ENCODE measurements around the gene ASPSCR1.
A peak's percentile ranks its signal among the peaks of the same experiment; 100 is the strongest.

ASPSCR1 gene

DNA sequence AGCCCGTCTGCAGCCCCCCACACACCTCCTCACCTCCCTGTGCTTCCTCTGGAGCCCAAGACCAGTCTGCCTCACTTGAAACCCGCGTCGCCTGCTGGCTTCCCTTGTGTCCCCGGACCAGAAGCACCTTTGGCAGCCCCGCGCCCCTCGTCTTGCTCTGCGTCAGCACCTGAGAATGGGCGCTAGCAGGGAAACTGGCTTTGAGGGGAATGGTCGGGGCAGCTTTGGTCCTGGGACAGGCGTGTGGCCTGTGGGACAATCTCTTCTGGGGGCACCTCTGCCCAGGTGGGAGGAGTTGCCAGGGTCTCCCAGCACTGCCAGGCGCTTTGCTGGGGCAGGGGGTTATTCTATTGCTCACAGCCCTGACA, 46.3 kb upstream of the ASPSCR1 start:
- H3K4me3 ChIP-seq (replicated peaks; ENCODE audit: low read depth, low read length): no peak overlapping the region
- TF ChIP-seq, protein P1, sequence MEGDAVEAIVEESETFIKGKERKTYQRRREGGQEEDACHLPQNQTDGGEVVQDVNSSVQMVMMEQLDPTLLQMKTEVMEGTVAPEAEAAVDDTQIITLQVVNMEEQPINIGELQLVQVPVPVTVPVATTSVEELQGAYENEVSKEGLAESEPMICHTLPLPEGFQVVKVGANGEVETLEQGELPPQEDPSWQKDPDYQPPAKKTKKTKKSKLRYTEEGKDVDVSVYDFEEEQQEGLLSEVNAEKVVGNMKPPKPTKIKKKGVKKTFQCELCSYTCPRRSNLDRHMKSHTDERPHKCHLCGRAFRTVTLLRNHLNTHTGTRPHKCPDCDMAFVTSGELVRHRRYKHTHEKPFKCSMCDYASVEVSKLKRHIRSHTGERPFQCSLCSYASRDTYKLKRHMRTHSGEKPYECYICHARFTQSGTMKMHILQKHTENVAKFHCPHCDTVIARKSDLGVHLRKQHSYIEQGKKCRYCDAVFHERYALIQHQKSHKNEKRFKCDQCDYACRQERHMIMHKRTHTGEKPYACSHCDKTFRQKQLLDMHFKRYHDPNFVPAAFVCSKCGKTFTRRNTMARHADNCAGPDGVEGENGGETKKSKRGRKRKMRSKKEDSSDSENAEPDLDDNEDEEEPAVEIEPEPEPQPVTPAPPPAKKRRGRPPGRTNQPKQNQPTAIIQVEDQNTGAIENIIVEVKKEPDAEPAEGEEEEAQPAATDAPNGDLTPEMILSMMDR (IDR thresholded peaks at IDR 0.05; ENCODE audit: low read depth, low read length, missing control alignments): no peak
- DNase-seq (ENCODE audit: extremely low read depth, low read depth): no peak

DNA sequence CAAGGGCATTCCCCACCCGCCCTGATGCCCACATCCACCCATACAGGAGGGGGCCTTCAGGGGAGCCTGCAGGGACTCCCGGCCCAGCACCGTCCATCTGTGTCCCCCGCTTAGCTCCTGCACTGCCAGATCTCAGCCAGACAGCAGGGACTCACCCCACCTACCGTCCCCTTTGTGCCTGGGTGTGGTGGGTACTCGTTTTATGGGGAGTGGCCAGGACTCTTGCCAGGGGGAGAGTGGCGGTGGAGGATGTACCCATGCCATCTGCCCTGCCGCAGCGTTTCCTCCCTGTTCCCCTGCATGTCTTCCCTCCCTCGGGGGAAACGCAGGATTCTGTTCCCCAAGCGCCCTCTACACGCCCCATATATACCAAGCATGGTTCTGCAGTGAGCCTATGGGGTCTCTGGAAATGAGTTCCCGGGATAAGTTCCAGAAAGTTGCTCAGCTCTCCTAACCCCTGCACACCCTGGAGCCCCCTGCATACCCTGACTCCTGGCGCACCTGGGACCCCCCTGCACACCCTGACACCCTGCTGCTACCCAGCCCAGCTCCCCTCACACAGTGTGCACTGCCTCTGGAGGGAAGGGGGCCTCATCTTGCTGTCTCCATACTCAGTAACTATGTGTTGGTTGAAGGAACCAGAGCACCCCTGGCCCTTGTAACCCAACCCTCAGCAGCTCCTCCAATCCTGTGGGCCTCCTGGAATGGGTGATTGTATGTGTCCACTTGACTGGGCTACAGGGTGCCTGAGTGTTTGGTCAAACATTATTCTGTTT, 45.7 kb upstream of the ASPSCR1 start:
- no peak overlapping the region for H3K4me3 ChIP-seq (replicated peaks; ENCODE audit: low read depth, low read length)
- DNase-seq (ENCODE audit: extremely low read depth, low read depth): no peak
- TF ChIP-seq, protein P1 (IDR thresholded peaks at IDR 0.05; ENCODE audit: low read depth, low read length, missing control alignments): no peak

- TF ChIP-seq, protein P1 (IDR thresholded peaks at IDR 0.05; ENCODE audit: low read depth, low read length, missing control alignments): no peak
- no peak overlapping the region for H3K4me3 ChIP-seq (replicated peaks; ENCODE audit: low read depth, low read length)
- DNase-seq (ENCODE audit: extremely low read depth, low read depth): no peak
Observed at GRCh38 chr17:81932333-81932983, 45.0 kb upstream of the ASPSCR1 start.

DNA sequence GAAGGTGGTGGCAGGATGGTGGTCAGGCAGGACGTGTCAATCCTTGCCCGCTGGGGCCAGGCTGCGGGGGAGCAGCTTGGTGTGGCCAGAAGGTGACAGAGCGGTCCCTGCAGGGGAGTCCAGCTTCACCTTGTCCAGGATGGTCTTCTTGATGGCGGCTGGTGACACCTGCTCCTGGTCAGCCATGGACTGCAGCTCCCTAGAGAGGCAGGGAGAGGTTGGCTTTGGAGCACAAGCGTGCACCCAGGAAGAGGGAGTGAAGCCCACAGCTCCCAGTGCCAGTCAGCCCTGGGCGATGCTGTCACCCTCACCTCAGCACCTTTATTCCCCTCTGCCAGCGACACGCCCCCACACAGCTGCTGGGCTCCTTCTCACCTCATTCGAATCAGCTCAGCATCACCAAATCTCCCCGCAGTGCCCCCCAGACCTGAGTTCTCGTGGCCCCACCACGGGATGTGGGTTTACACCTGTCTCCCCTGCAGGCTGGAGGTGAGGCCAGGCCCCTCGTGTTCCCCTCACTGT, 44.2 kb upstream of the ASPSCR1 start:
- no peak overlapping the region for H3K4me3 ChIP-seq (replicated peaks; ENCODE audit: low read depth, low read length)
- DNase-seq (ENCODE audit: extremely low read depth, low read depth): no peak
- TF ChIP-seq, protein P1 (IDR thresholded peaks at IDR 0.05; ENCODE audit: low read depth, low read length, missing control alignments): no peak

- H3K4me3 ChIP-seq (replicated peaks; ENCODE audit: low read depth, low read length): no peak overlapping the region
- TF ChIP-seq, protein P1 (IDR thresholded peaks at IDR 0.05; ENCODE audit: low read depth, low read length, missing control alignments): no peak
- DNase-seq (ENCODE audit: extremely low read depth, low read depth): no peak
Observed at GRCh38 chr17:81934098-81934757, 43.2 kb upstream of the ASPSCR1 start.

DNA sequence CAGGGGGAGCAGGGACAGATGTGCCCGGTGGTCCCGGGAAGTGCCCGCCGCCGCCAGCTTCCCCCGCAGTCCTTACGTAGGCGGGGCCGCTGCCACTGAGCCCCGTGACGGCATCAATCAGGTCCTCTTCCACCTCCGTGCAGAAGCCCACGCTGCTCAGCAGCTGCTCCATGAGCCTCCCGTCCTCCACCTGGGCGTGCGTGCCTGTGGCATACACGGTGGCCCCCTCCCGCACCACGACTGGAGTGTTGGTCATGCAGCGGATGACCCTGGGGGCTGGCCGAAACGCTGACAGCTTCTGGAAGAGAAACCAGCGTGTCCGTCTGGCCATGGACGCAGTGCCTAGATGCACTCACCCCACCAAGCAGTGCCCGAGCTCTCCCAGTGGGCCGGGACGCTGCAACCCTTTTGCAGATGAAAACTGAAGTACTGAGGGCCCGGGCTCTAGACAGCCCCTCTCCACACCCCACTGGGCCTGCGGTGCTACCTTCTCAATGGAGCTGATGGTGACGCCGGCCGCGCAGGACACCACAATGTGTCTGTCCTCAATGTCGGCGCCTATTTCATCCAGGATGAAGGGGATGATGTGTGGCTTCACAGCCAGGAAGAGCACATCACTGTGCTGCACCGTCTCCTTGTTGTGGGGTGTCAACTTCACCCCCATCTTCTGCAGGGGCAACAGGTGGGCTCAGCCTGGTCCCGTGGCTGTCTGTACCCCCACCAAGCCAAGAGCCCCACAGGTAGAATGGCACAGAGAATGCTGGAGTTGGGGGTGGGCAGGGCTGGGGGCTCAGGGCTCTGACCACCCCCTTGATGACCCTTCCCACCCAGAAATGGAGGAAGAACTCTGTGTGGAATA, 42.4 kb upstream of the ASPSCR1 start:
- TF ChIP-seq, protein P1 (IDR thresholded peaks at IDR 0.05; ENCODE audit: low read depth, low read length, missing control alignments): no peak
- DNase-seq (ENCODE audit: extremely low read depth, low read depth): no peak
- H3K4me3 ChIP-seq (replicated peaks; ENCODE audit: low read depth, low read length): peak overlapping the region; percentile 93
